H9 (cell line): Measurements from ENCODE around the gene TMEM233. TPM values are rescaled to one million over a fixed set of nuclear protein-coding genes. Genes with fewer than 3 reads are reported as not detected.
"Not testable (repeated sequence)": the region's sequence is repeated elsewhere in the genome, so short reads cannot be mapped to it uniquely, and the experiment has no call there.

Experiments used
- DNase-seq: peaks from one replicate; pipeline ENCODE4 v3.0.0-alpha.2; 2017
- H2AFZ ChIP-seq: one replicate; pipeline ENCODE4 v1.6.1; 2013; ENCODE audit warnings: mild to moderate bottlenecking, low read length, control low read depth, moderate library complexity
- H2AK5ac ChIP-seq: 2 replicates; pipeline ENCODE4 v1.6.1; 2013; ENCODE audit warnings: low read length, control low read depth, mixed read lengths; ENCODE audit not compliant: insufficient read length
- H2BK120ac ChIP-seq: one replicate; pipeline ENCODE4 v1.6.1; 2013; ENCODE audit warnings: low read depth, mild to moderate bottlenecking, low read length, control low read depth, inconsistent platforms; ENCODE audit not compliant: poor library complexity, severe bottlenecking
- H2BK12ac ChIP-seq: 2 replicates; pipeline ENCODE4 v1.6.1; 2013; ENCODE audit warnings: low read length, control low read depth, mixed read lengths, low read depth; ENCODE audit not compliant: insufficient read length
- H2BK15ac ChIP-seq: 2 replicates; pipeline ENCODE4 v1.6.1; 2013; ENCODE audit warnings: low read depth, low read length, control low read depth
- H2BK20ac ChIP-seq: one replicate; pipeline ENCODE4 v1.6.1; 2013; ENCODE audit warnings: low read depth, mild to moderate bottlenecking, low read length, control low read depth, inconsistent platforms; ENCODE audit not compliant: poor library complexity, severe bottlenecking
- H2BK5ac ChIP-seq: 2 replicates; pipeline ENCODE4 v1.6.1; 2013; ENCODE audit warnings: low read length, control low read depth, mixed read lengths; ENCODE audit not compliant: insufficient read length
- H3K14ac ChIP-seq: 2 replicates; pipeline ENCODE4 v1.6.1; 2013; ENCODE audit warnings: low read length, control low read depth; ENCODE audit not compliant: insufficient read depth
- H3K18ac ChIP-seq: 2 replicates; pipeline ENCODE4 v1.6.1; 2013; ENCODE audit warnings: low read depth, mild to moderate bottlenecking, mixed read lengths, low read length, control low read depth; ENCODE audit not compliant: insufficient read length
- H3K23ac ChIP-seq: 2 replicates; pipeline ENCODE4 v1.6.1; 2013; ENCODE audit warnings: low read length, control low read depth, mixed read lengths, low read depth; ENCODE audit not compliant: insufficient read length
- H3K23me2 ChIP-seq: 2 replicates; pipeline ENCODE4 v1.6.1; 2013; ENCODE audit warnings: low read depth, mild to moderate bottlenecking, mixed read lengths, low read length, control low read depth; ENCODE audit not compliant: insufficient read length, poor library complexity, severe bottlenecking
- H3K27ac ChIP-seq: 2 replicates; pipeline ENCODE4 v1.5.1; 2013; ENCODE audit warnings: low read length, control low read depth, mixed read lengths, low read depth; ENCODE audit not compliant: insufficient read length
- H3K27me3 ChIP-seq: 2 replicates; pipeline ENCODE4 v1.6.1; 2013; ENCODE audit warnings: low read length, control low read depth, inconsistent platforms; ENCODE audit not compliant: insufficient read depth
- H3K4ac ChIP-seq: 2 replicates; pipeline ENCODE4 v1.6.1; 2013; ENCODE audit warnings: low read depth, mild to moderate bottlenecking, control low read depth, inconsistent platforms, low read length, moderate library complexity
- H3K4me1 ChIP-seq: 2 replicates; pipeline ENCODE4 v1.6.1; 2013; ENCODE audit warnings: low read length, control low read depth, inconsistent platforms; ENCODE audit not compliant: insufficient read depth
- H3K4me2 ChIP-seq: 2 replicates; pipeline ENCODE4 v1.6.1; 2013; ENCODE audit warnings: low read length, control low read depth, mixed read lengths; ENCODE audit not compliant: insufficient read length, insufficient read depth
- H3K56ac ChIP-seq: 2 replicates; pipeline ENCODE4 v1.6.1; 2013; ENCODE audit warnings: low read depth, mild to moderate bottlenecking, mixed read lengths, low read length, control low read depth; ENCODE audit not compliant: insufficient read length
- H3K79me1 ChIP-seq: 2 replicates; pipeline ENCODE4 v1.6.1; 2013; ENCODE audit warnings: low read depth, mild to moderate bottlenecking, moderate library complexity, low read length, control low read depth, inconsistent platforms; ENCODE audit not compliant: insufficient read depth, poor library complexity, severe bottlenecking
- H3K79me2 ChIP-seq: 2 replicates; pipeline ENCODE4 v1.6.1; 2013; ENCODE audit warnings: low read length, control low read depth, inconsistent platforms; ENCODE audit not compliant: insufficient read depth
- H3K9ac ChIP-seq: 2 replicates; pipeline ENCODE4 v1.6.1; 2013; ENCODE audit warnings: low read length, control low read depth, mixed read lengths; ENCODE audit not compliant: insufficient read length; ENCODE audit errors: extremely low read depth
- H3K9me3 ChIP-seq: one replicate; pipeline ENCODE4 v1.6.1; 2013; ENCODE audit warnings: low read depth, low read length, inconsistent platforms; ENCODE audit not compliant: control insufficient read depth
- H3T11ph ChIP-seq: one replicate; pipeline ENCODE4 v1.6.1; 2013; ENCODE audit warnings: mild to moderate bottlenecking, low read length, control low read depth, inconsistent platforms
- H4K20me1 ChIP-seq: one replicate; pipeline ENCODE4 v1.6.1; 2013; ENCODE audit not compliant: control insufficient read depth, insufficient read length, insufficient read depth
- H4K5ac ChIP-seq: 2 replicates; pipeline ENCODE4 v1.6.1; 2013; ENCODE audit warnings: low read depth, mild to moderate bottlenecking, mixed read lengths, low read length, control low read depth; ENCODE audit not compliant: insufficient read length
- H4K8ac ChIP-seq: replicated peaks from 2 replicates; pipeline ENCODE4 v1.6.1; 2013; ENCODE audit warnings: low read length, control low read depth, mixed read lengths, low read depth; ENCODE audit not compliant: insufficient read length
- H4K91ac ChIP-seq: 2 replicates; pipeline ENCODE4 v1.6.1; 2013; ENCODE audit warnings: low read depth, mild to moderate bottlenecking, moderate library complexity, mixed read lengths, low read length, control low read depth; ENCODE audit not compliant: insufficient read length
- H3K27ac Mint-ChIP-seq, 3 experiments: 2 replicates in 2 of 3; 3 replicates in 1 of 3; pipeline ENCODE4 v1.8.0; 2020 to 2021; ENCODE audit warnings: mixed read lengths in 3 of 3, mild to moderate bottlenecking in 1 of 3, moderate library complexity in 1 of 3
- H3K27me3 Mint-ChIP-seq: 2 replicates; pipeline ENCODE4 v1.8.0; 2021; ENCODE audit warnings: low read depth, mild to moderate bottlenecking, moderate library complexity, mixed read lengths
- H3K36me3 Mint-ChIP-seq, 3 experiments: 2 replicates in 2 of 3; 3 replicates in 1 of 3; pipeline ENCODE4 v1.8.0; 2020 to 2021; ENCODE audit warnings: low read depth in 3 of 3, mixed read lengths in 3 of 3; ENCODE audit not compliant: insufficient read depth in 1 of 3
- H3K4me1 Mint-ChIP-seq, 2 experiments: 2 replicates each; pipeline ENCODE4 v1.8.0; 2020; ENCODE audit warnings: mixed read lengths in 2 of 2
- H3K4me3 Mint-ChIP-seq, 2 experiments: 2 replicates in 1 of 2; 3 replicates in 1 of 2; pipeline ENCODE4 v1.8.0; 2020 to 2021; ENCODE audit warnings: mild to moderate bottlenecking in 2 of 2, mixed read lengths in 2 of 2, moderate library complexity in 1 of 2
- H3K9me3 Mint-ChIP-seq, 2 experiments: 2 replicates in 1 of 2; 3 replicates in 1 of 2; pipeline ENCODE4 v1.8.0; 2020; ENCODE audit warnings: mild to moderate bottlenecking in 2 of 2, mixed read lengths in 2 of 2, moderate library complexity in 1 of 2
- CTCF ChIP-seq: fragments of 200-600 bp; sonication (generic); conservative IDR thresholded peaks from 3 replicates; pipeline ENCODE4 v1.8.0; 2021; ENCODE audit warnings: antibody characterized with exemption, mild to moderate bottlenecking
- WGBS: extraction: QIAGEN DNeasy Blood & Tissue Kit; methylation state at CpG from one replicate; pipeline ENCODE4 v1.1.7; 2013; ENCODE audit warnings: missing lambda C conversion rate, low lambda C conversion rate, mixed read lengths; ENCODE audit not compliant: insufficient read length; ENCODE audit errors: extremely low coverage; 5-methylcytosine and 5-hydroxymethylcytosine counted together
- total RNA-seq: library from RNA; stranded (reverse); gene quantifications from 2 replicates; pipeline ENCODE4 v1.2.1, GENCODE V29; 2021

Gene TMEM233
- total RNA-seq, 1 experiment from 2014 or later = not detected

- Mint-ChIP-seq H3K4me1 (no peaks in the 10 kb centered on the region), H3K4me3 (no peak overlapping the region), H3K27ac (no peak overlapping the region), H3K27me3 (peaks cover 8% of the 10 kb centered on the region), H3K36me3 (peaks cover 1 to 9% (median 8%) of the 10 kb centered on the region in 3 experiments; a peak in 5 of 7 replicates), H3K9me3 (peaks cover 28 to 29% of the 10 kb centered on the region in 2 experiments)
- no peaks in the 10 kb centered on the region for H3K23me2 ChIP-seq
- no peak overlapping the region for H2BK12ac ChIP-seq
- H2BK20ac ChIP-seq = no peak overlapping the region
- no peak overlapping the region for H4K8ac ChIP-seq
- no peak overlapping the region for H3K56ac ChIP-seq
- H2BK15ac ChIP-seq = no peak overlapping the region
- TF ChIP-seq CTCF = no peak
- H4K20me1 ChIP-seq = no peaks in the 10 kb centered on the region
- no peak overlapping the region for H3K4me2 ChIP-seq
- WGBS = no CpG with 5 or more reads among the region's 3 CpGs
- no peak overlapping the region for H2AFZ ChIP-seq
- H3K79me2 ChIP-seq = no peaks in the 10 kb centered on the region
- H3K14ac ChIP-seq = no peak overlapping the region
- H3K9me3 ChIP-seq = no peaks in the 10 kb centered on the region
- H3K79me1 ChIP-seq = no peaks in the 10 kb centered on the region
- H2AK5ac ChIP-seq = no peak overlapping the region
- no peak overlapping the region for H2BK5ac ChIP-seq
- no peak overlapping the region for H2BK120ac ChIP-seq
- no peak overlapping the region for H3K27ac ChIP-seq
- no peak overlapping the region for H4K91ac ChIP-seq
- no peak overlapping the region for H3K18ac ChIP-seq
- H3T11ph ChIP-seq = no peak overlapping the region
- H3K4ac ChIP-seq = no peak overlapping the region
- no peak overlapping the region for H4K5ac ChIP-seq
- H3K27me3 ChIP-seq = no peaks in the 10 kb centered on the region
- H3K23ac ChIP-seq = no peak overlapping the region
- H3K4me1 ChIP-seq = no peaks in the 10 kb centered on the region
- no peak overlapping the region for H3K9ac ChIP-seq
- no peak for DNase-seq
These were observed 59.1 kb downstream of the TMEM233 start for GRCh38 chr12:119652665-119653064.

- H3K27me3 Mint-ChIP-seq, H3K27ac Mint-ChIP-seq, H2AFZ ChIP-seq, H3T11ph ChIP-seq, H2BK5ac ChIP-seq, H3K4me1 Mint-ChIP-seq, H2BK20ac ChIP-seq, H3K56ac ChIP-seq, H4K20me1 ChIP-seq, H3K36me3 Mint-ChIP-seq, H3K4me2 ChIP-seq, H3K27ac ChIP-seq, H3K4me3 Mint-ChIP-seq, H3K27me3 ChIP-seq, H4K91ac ChIP-seq, H3K79me2 ChIP-seq, H3K18ac ChIP-seq, H2BK120ac ChIP-seq, H3K4me1 ChIP-seq, DNase-seq, H3K9me3 ChIP-seq, H3K23me2 ChIP-seq, H3K9ac ChIP-seq, H3K79me1 ChIP-seq, H2BK12ac ChIP-seq, H2BK15ac ChIP-seq, H3K23ac ChIP-seq, H3K4ac ChIP-seq, H4K8ac ChIP-seq, H2AK5ac ChIP-seq, H4K5ac ChIP-seq, H3K14ac ChIP-seq: not testable (repeated sequence)
- no CpG with 5 or more reads among the region's 2 CpGs for WGBS
- H3K9me3 Mint-ChIP-seq = peaks cover 23 to 26% of the 10 kb centered on the region in 2 experiments
These were observed 63.4 kb downstream of the TMEM233 start for GRCh38 chr12:119657001-119657400.
